GM18517 (cell line): ENCODE results near the gene TESK2.

ENCODE experiments used
- ATAC-seq: cut with Tn5 transposase; IDR thresholded peaks from one replicate; pipeline ENCODE4 v1.9.1; 2021; ENCODE audit warnings: mild to moderate bottlenecking, moderate library complexity; ENCODE audit not compliant: unreplicated experiment

TESK2 gene

GRCh38 chr1:45317166-45317565 is 173.8 kb downstream of the TESK2 start:
- no peak for ATAC-seq

- ATAC-seq, result no peak
These were observed 176.7 kb downstream of the TESK2 start for GRCh38 chr1:45314266-45314665.

GRCh38 chr1:45306905-45307304 is 184.1 kb downstream of the TESK2 start:
- ATAC-seq, result no peak

GRCh38 chr1:45306319-45306718 is 184.6 kb downstream of the TESK2 start:
- ATAC-seq, result no peak

GRCh38 chr1:45305231-45305630 is 185.7 kb downstream of the TESK2 start:
- no peak for ATAC-seq

GRCh38 chr1:45304311-45305081 is 186.5 kb downstream of the TESK2 start:
- ATAC-seq, result no peak

- ATAC-seq, result peak; percentile 59
These were observed 187.2 kb downstream of the TESK2 start for GRCh38 chr1:45303520-45304310.

GRCh38 chr1:45302505-45303150 is 188.3 kb downstream of the TESK2 start:
- no peak for ATAC-seq

GRCh38 chr1:45300669-45300997 is 190.3 kb downstream of the TESK2 start:
- ATAC-seq, result no peak

- no peak for ATAC-seq
These were observed 190.8 kb downstream of the TESK2 start for GRCh38 chr1:45299981-45300668.

GRCh38 chr1:45299296-45299695 is 191.7 kb downstream of the TESK2 start:
- ATAC-seq, result no peak

GRCh38 chr1:45297666-45298356 is 193.2 kb downstream of the TESK2 start:
- ATAC-seq, result no peak
